A673 (cell line): ENCODE measurements around the gene PATJ.

Experiments
- CTCF ChIP-seq: fragments of 300-800, 200-600 bp; sonication (generic); conservative IDR thresholded peaks from 2 replicates; pipeline ENCODE4 v1.5.1; 2017; ENCODE audit warnings: low read depth, mild to moderate bottlenecking, antibody characterized with exemption, low read length, moderate library complexity, mixed read lengths
- EZH2 ChIP-seq: fragments of 200-600 bp; sonication (generic); IDR thresholded peaks from 2 replicates; pipeline ENCODE4 v1.6.1; 2017; ENCODE audit warnings: borderline replicate concordance, low read depth, mild to moderate bottlenecking, mixed read lengths, antibody characterized with exemption, low read length; ENCODE audit not compliant: poor library complexity, severe bottlenecking

- TF ChIP-seq CTCF (no peak), EZH2 (no peak)
Measured at GRCh38 chr1:62022382-62022983, 280.2 kb downstream of the PATJ start.
